GM12878 (cell line): ENCODE measurements around the gene EHBP1L1. TPM values are rescaled to one million over a fixed set of nuclear protein-coding genes. Genes with fewer than 3 reads are reported as not detected.
A peak's percentile ranks its signal among the peaks of the same experiment; 100 is the strongest.

Experiments used
- CEBPB ChIP-seq, 2 experiments: fragments of 150-350 bp in 1 of 2; IDR thresholded peaks; 2 replicates each; pipeline ENCODE4 v1.6.1; 2012 to 2014; ENCODE audit warnings: low read depth in 2 of 2, low read length in 2 of 2, borderline replicate concordance in 1 of 2, inconsistent platforms in 1 of 2
- CHD2 ChIP-seq: IDR thresholded peaks from 2 replicates; pipeline ENCODE4 v1.6.1; 2011; ENCODE audit warnings: low read depth, low read length, improper control_type of control experiment, borderline replicate concordance
- CREM ChIP-seq: IDR thresholded peaks from 2 replicates; pipeline ENCODE4 v1.6.1; 2014; ENCODE audit warnings: antibody characterized with exemption, low read depth
- E4F1 ChIP-seq: fragments of 450-650 bp; IDR thresholded peaks from 2 replicates; pipeline ENCODE4 v1.6.1; 2018; ENCODE audit warnings: borderline replicate concordance, mild to moderate bottlenecking; ENCODE audit not compliant: partially characterized antibody
- HCFC1 ChIP-seq: fragments of 150-350 bp; IDR thresholded peaks from 2 replicates; pipeline ENCODE4 v1.6.1; 2014; ENCODE audit warnings: low read length
- HDAC2 ChIP-seq: fragments of 200-600 bp; sonication (generic); IDR thresholded peaks from 2 replicates; pipeline ENCODE4 v1.6.1; 2017
- IKZF1 ChIP-seq: fragments of 450-650 bp; conservative IDR thresholded peaks from 2 replicates; pipeline ENCODE4 v1.6.1; 2017; ENCODE audit warnings: antibody characterized with exemption, mild to moderate bottlenecking
- IRF4 ChIP-seq: IDR thresholded peaks from 2 replicates; pipeline ENCODE4 v1.6.1; 2011; ENCODE audit warnings: low read depth, low read length
- IRF5 ChIP-seq: fragments of 450-650 bp; IDR thresholded peaks from 2 replicates; pipeline ENCODE4 v1.6.1; 2017; ENCODE audit warnings: borderline replicate concordance
- JUNB ChIP-seq: IDR thresholded peaks from 2 replicates; pipeline ENCODE4 v1.6.1; 2016; ENCODE audit warnings: antibody characterized with exemption, mild to moderate bottlenecking
- KLF5 ChIP-seq: fragments of 450-650 bp; IDR thresholded peaks from 2 replicates; pipeline ENCODE4 v1.6.1; 2014; ENCODE audit warnings: mild to moderate bottlenecking; ENCODE audit not compliant: partially characterized antibody
- NFYB ChIP-seq: IDR thresholded peaks from 2 replicates; pipeline ENCODE4 v1.6.1; 2011; ENCODE audit warnings: low read depth, mild to moderate bottlenecking, low read length, improper control_type of control experiment, moderate library complexity; ENCODE audit not compliant: insufficient read depth
- NR2C2 ChIP-seq: IDR thresholded peaks from 2 replicates; pipeline ENCODE4 v1.6.1; 2011; ENCODE audit warnings: borderline replicate concordance, low read depth; ENCODE audit not compliant: control insufficient read depth, insufficient read length
- PAX8 ChIP-seq: fragments of 450-650 bp; IDR thresholded peaks from 2 replicates; pipeline ENCODE4 v1.6.1; 2017; ENCODE audit warnings: mild to moderate bottlenecking, moderate library complexity
- PML ChIP-seq: IDR thresholded peaks from 2 replicates; pipeline ENCODE4 v1.6.1; 2012; ENCODE audit warnings: low read length, inconsistent platforms
- RBBP5 ChIP-seq: fragments of 200-600 bp; sonication (generic); conservative IDR thresholded peaks from 2 replicates; pipeline ENCODE4 v1.6.1; 2016
- SIX5 ChIP-seq: IDR thresholded peaks from 2 replicates; pipeline ENCODE4 v1.6.1; 2011; ENCODE audit warnings: mild to moderate bottlenecking, low read depth, low read length, moderate library complexity; ENCODE audit not compliant: severe bottlenecking
- SPI1 ChIP-seq: IDR thresholded peaks from 2 replicates; pipeline ENCODE4 v1.6.1; 2011; ENCODE audit warnings: low read depth, mild to moderate bottlenecking, low read length, moderate library complexity, borderline replicate concordance; ENCODE audit not compliant: insufficient read depth
- SUZ12 ChIP-seq: fragments of 200-600 bp; sonication (generic); IDR thresholded peaks from one replicate; pipeline ENCODE4 v1.6.1; 2018; ENCODE audit warnings: antibody characterized with exemption, mild to moderate bottlenecking; ENCODE audit not compliant: unreplicated experiment
- TCF3 ChIP-seq: IDR thresholded peaks from 2 replicates; pipeline ENCODE4 v1.6.1; 2012; ENCODE audit warnings: low read depth, mild to moderate bottlenecking, low read length, borderline replicate concordance; ENCODE audit not compliant: insufficient read depth
- ZBTB4 ChIP-seq: fragments of 450-650 bp; formaldehyde crosslinking; IDR thresholded peaks from 2 replicates; pipeline ENCODE4 v1.4.0; 2022; ENCODE audit warnings: mild to moderate bottlenecking, moderate library complexity
- ZNF207 ChIP-seq: fragments of 450-650 bp; IDR thresholded peaks from 2 replicates; pipeline ENCODE4 v1.6.1; 2014; ENCODE audit warnings: antibody characterized with exemption, mild to moderate bottlenecking, borderline replicate concordance
- ZNF274 ChIP-seq: IDR thresholded peaks from one replicate; pipeline ENCODE4 v1.8.0; 2011; ENCODE audit not compliant: insufficient read length, insufficient read depth
- ZZZ3 ChIP-seq: IDR thresholded peaks from 2 replicates; pipeline ENCODE4 v1.6.1; 2011; ENCODE audit warnings: low read depth; ENCODE audit not compliant: control insufficient read depth, insufficient read length
- polyA plus RNA-seq, 11 experiments: library from polyadenylated mRNA; depleted of rRNA in 4 of 11; unstranded in 6 of 11; stranded (reverse) in 5 of 11; fragments of >200 nt; fragmentation: Nextera tagmentation in 4 of 11; fragmentation: Illumina TruSeq in 1 of 11; extraction: Ambion mirVana in 4 of 11; extraction: Trizol in 1 of 11; gene quantifications; 1 replicate in 1 of 11; 2 replicates in 10 of 11; pipeline versions ENCODE4 v1.2.1 to v1.2.3, GENCODE V29; 2011 to 2016; ENCODE audit warnings: inconsistent platforms in 2 of 11, missing spikeins in 2 of 11, low read depth in 1 of 11
- total RNA-seq, 4 experiments: library from RNA; depleted of rRNA in 3 of 4; stranded (reverse); fragments of >200 nt in 3 of 4; fragmentation: Illumina TruSeq in 1 of 4; extraction: Trizol in 1 of 4; gene quantifications; 2 replicates each; pipeline versions ENCODE4 v1.2.1 to v1.2.3, GENCODE V29; 2013 to 2021

Gene EHBP1L1
- total and polyA plus RNA-seq, 10 of the 15 experiments (the other 5 are each of a cell fraction or from before 2014, with no cell fraction given) = 0.06 to 99.4 (median 32.7) TPM

- TF ChIP-seq ZBTB4 (CRISPR knock-in tag) = no peak
- no peak for TF ChIP-seq PAX8
- TF ChIP-seq E4F1 = peak; percentile 43
- TF ChIP-seq TCF3 = no peak
- no peak for TF ChIP-seq SPI1
- no peak for TF ChIP-seq ZNF274
- TF ChIP-seq ZNF207 = 0 out of 2 replicates have a peak, but pooled peaks have one; percentile 44
- TF ChIP-seq NFYB = no peak
- TF ChIP-seq CHD2 = peak; percentile 69; the same call in 1 of the 2 replicates
- no peak for TF ChIP-seq IRF5
- TF ChIP-seq CEBPB (IDR thresholded peaks at IDR 0.05; ENCODE audit: borderline replicate concordance in 1 of 2, low read depth in 2 of 2, low read length in 2 of 2) = no peak
- peak; percentile 77 for TF ChIP-seq SIX5
- TF ChIP-seq PML = no peak
- TF ChIP-seq IRF4 = peak; percentile 71
- peak; percentile 66 for TF ChIP-seq KLF5
- peak; percentile 99 for TF ChIP-seq CREM
- no peak for TF ChIP-seq NR2C2
- no peak for TF ChIP-seq HDAC2
- TF ChIP-seq IKZF1 = peak; percentile 96
- TF ChIP-seq JUNB = peak; percentile 24; the same call in 1 of the 2 replicates
- TF ChIP-seq RBBP5 = no peak
- TF ChIP-seq SUZ12 = no peak
- no peak for TF ChIP-seq ZZZ3
- TF ChIP-seq HCFC1 = peak; percentile 93
These were observed 5.6 kb upstream of the EHBP1L1 start, which contains the start of gene ZNRD2 (continued) for GRCh38 chr11:65569973-65570918.
